ENCODE data around the gene PYY. TPM values are rescaled to one million over a fixed set of nuclear protein-coding genes. Genes with fewer than 3 reads are reported as not detected.

Gene PYY
- total RNA-seq, 1 experiment from 2014 or later = not detected

GRCh38 chr17:43927060-43927864, 26.5 kb downstream of the PYY start:
- H3K36me3 ChIP-seq (ENCODE audit: control insufficient read depth, insufficient read depth, low read length) = no peaks in the 10 kb centered on the region
- CTCF ChIA-PET = no interaction called here
- intact Hi-C loops (cut with micrococcal nuclease; ENCODE audit: unreplicated experiment) = no loop called here
- H3K27me3 Mint-ChIP-seq (ENCODE audit: insufficient read depth, unreplicated experiment) = no peaks in the 10 kb centered on the region
- peaks cover 5% of the 10 kb centered on the region for H3K4me1 Mint-ChIP-seq (ENCODE audit: low read depth, unreplicated experiment)
- no TSS peak for BruUV-seq (replicated peaks)
- H3K4me1 ChIP-seq = 0 out of 2 replicates have a peak, but pooled peaks cover 6% of the 10 kb centered on the region
- H3K27me3 ChIP-seq (replicated peaks; ENCODE audit: control insufficient read depth, insufficient read depth, low read length) = no peaks in the 10 kb centered on the region
- no peak for TF ChIP-seq CTCF (IDR thresholded peaks at IDR 0.05; ENCODE audit: insufficient read depth in 1 of 2, low read depth in 1 of 2, low read length in 1 of 2, severe bottlenecking in 1 of 2, unreplicated experiment in 1 of 2)
- DNase-seq = no peak
- POLR2A ChIA-PET = no interaction called here
- peak overlapping the region; percentile 53 for H3K4me3 Mint-ChIP-seq (ENCODE audit: unreplicated experiment)
- no peaks in the 10 kb centered on the region for H3K36me3 Mint-ChIP-seq (ENCODE audit: insufficient read depth, unreplicated experiment)
- no peaks in the 10 kb centered on the region for H3K9me3 Mint-ChIP-seq (ENCODE audit: unreplicated experiment)
- H3K9me3 ChIP-seq = no peaks in the 10 kb centered on the region
- peak overlapping the region; percentile 19 for H3K4me3 ChIP-seq (ENCODE audit: low read depth, low read length)
- no peak overlapping the region for H3K27ac Mint-ChIP-seq (ENCODE audit: unreplicated experiment)

GRCh38 chr17:43924558-43924957, 29.2 kb downstream of the PYY start:
- intact Hi-C loops (cut with micrococcal nuclease; ENCODE audit: unreplicated experiment) = no loop called here
- H3K27ac Mint-ChIP-seq (ENCODE audit: unreplicated experiment) = no peak overlapping the region
- BruUV-seq (replicated peaks) = no TSS peak
- no peaks in the 10 kb centered on the region for H3K27me3 Mint-ChIP-seq (ENCODE audit: insufficient read depth, unreplicated experiment)
- DNase-seq = no peak
- CTCF ChIA-PET = interaction anchor here (0.6 to 2.0 kb wide), 4 partner anchors 14 to 78 kb away, joined by 3 to 15 read pairs (median 4); no protein-coding TSS in a partner anchor
- no peaks in the 10 kb centered on the region for H3K9me3 Mint-ChIP-seq (ENCODE audit: unreplicated experiment)
- Histone ChIP-seq H3K27me3 (replicated peaks; ENCODE audit: control insufficient read depth, insufficient read depth, low read length) (no peaks in the 10 kb centered on the region), H3K4me3 (ENCODE audit: low read depth, low read length) (no peak overlapping the region), H3K36me3 (ENCODE audit: control insufficient read depth, insufficient read depth, low read length) (no peaks in the 10 kb centered on the region), H3K4me1 (0 out of 2 replicates have a peak, but pooled peaks cover 3% of the 10 kb centered on the region), H3K9me3 (no peaks in the 10 kb centered on the region)
- TF ChIP-seq CTCF (IDR thresholded peaks at IDR 0.05; ENCODE audit: insufficient read depth in 1 of 2, low read depth in 1 of 2, low read length in 1 of 2, severe bottlenecking in 1 of 2, unreplicated experiment in 1 of 2) = no peak
- H3K4me3 Mint-ChIP-seq (ENCODE audit: unreplicated experiment) = no peak overlapping the region
- H3K4me1 Mint-ChIP-seq (ENCODE audit: low read depth, unreplicated experiment) = no peaks in the 10 kb centered on the region
- H3K36me3 Mint-ChIP-seq (ENCODE audit: insufficient read depth, unreplicated experiment) = no peaks in the 10 kb centered on the region
- POLR2A ChIA-PET = no interaction called here

GRCh38 chr17:43920500-43921095, 33.1 kb downstream of the PYY start:
- H3K9me3 Mint-ChIP-seq (ENCODE audit: unreplicated experiment) = no peaks in the 10 kb centered on the region
- no peak overlapping the region for H3K4me3 Mint-ChIP-seq (ENCODE audit: unreplicated experiment)
- intact Hi-C loops (cut with micrococcal nuclease; ENCODE audit: unreplicated experiment) = no loop called here
- H3K4me3 ChIP-seq (ENCODE audit: low read depth, low read length) = no peak overlapping the region
- no peaks in the 10 kb centered on the region for H3K27me3 ChIP-seq (replicated peaks; ENCODE audit: control insufficient read depth, insufficient read depth, low read length)
- H3K27ac Mint-ChIP-seq (ENCODE audit: unreplicated experiment) = no peak overlapping the region
- BruUV-seq (replicated peaks) = no TSS peak
- no peaks in the 10 kb centered on the region for H3K36me3 Mint-ChIP-seq (ENCODE audit: insufficient read depth, unreplicated experiment)
- no peaks in the 10 kb centered on the region for H3K27me3 Mint-ChIP-seq (ENCODE audit: insufficient read depth, unreplicated experiment)
- H3K36me3 ChIP-seq (ENCODE audit: control insufficient read depth, insufficient read depth, low read length) = no peaks in the 10 kb centered on the region
- DNase-seq = no peak
- POLR2A ChIA-PET = no interaction called here
- TF ChIP-seq CTCF (IDR thresholded peaks at IDR 0.05; ENCODE audit: insufficient read depth in 1 of 2, low read depth in 1 of 2, low read length in 1 of 2, severe bottlenecking in 1 of 2, unreplicated experiment in 1 of 2) = no peak
- H3K4me1 Mint-ChIP-seq (ENCODE audit: low read depth, unreplicated experiment) = peaks cover 7% of the 10 kb centered on the region
- H3K4me1 ChIP-seq = peaks cover 18% of the 10 kb centered on the region
- H3K9me3 ChIP-seq = no peaks in the 10 kb centered on the region
- CTCF ChIA-PET = interaction anchor here (1.5 kb wide), 1 partner anchor 40 kb away, joined by 3 read pairs; no protein-coding TSS in a partner anchor
